Activated CD4-positive, alpha-beta T cell treated with anti-CD3 and anti-CD28 coated beads, Interleukin-2, amount 50 U/mL, for 1 hour (primary cell): ENCODE measurements around the gene PDIA4.
"Not testable (repeated sequence)": the region's sequence is repeated elsewhere in the genome, so short reads cannot be mapped to it uniquely, and the experiment has no call there.

Source experiments
- DNase-seq: peaks from one replicate; pipeline ENCODE4 v3.0.0-alpha.2; 2020

The PDIA4 gene

GRCh38 chr7:149031353-149031910 lies 3.1 kb upstream of the PDIA4 start:
- DNase-seq: no peak

GRCh38 chr7:149030439-149030838 lies 2.1 kb upstream of the PDIA4 start:
- DNase-seq: not testable (repeated sequence)

- DNase-seq: no peak
Observed at GRCh38 chr7:149027611-149028345, 527 bp downstream of the PDIA4 start.

- no peak for DNase-seq
Observed at GRCh38 chr7:149027055-149027454, 1.2 kb downstream of the PDIA4 start.

- no peak for DNase-seq
Observed at GRCh38 chr7:149023662-149024061, 4.6 kb downstream of the PDIA4 start.

- no peak for DNase-seq
Observed at GRCh38 chr7:149022756-149023360, 5.4 kb downstream of the PDIA4 start.

GRCh38 chr7:149021725-149022062 lies 6.6 kb downstream of the PDIA4 start:
- DNase-seq: no peak

GRCh38 chr7:149020483-149020882 lies 7.8 kb downstream of the PDIA4 start:
- no peak for DNase-seq

- no peak for DNase-seq
Observed at GRCh38 chr7:149016876-149017275, 11.4 kb downstream of the PDIA4 start.

GRCh38 chr7:149014309-149014708 lies 14.0 kb downstream of the PDIA4 start:
- DNase-seq: no peak

- DNase-seq: no peak
Observed at GRCh38 chr7:149013876-149014275, 14.4 kb downstream of the PDIA4 start.

- DNase-seq: not testable (repeated sequence)
Observed at GRCh38 chr7:149012730-149013129, 15.6 kb downstream of the PDIA4 start.

GRCh38 chr7:149011491-149011890 lies 16.8 kb downstream of the PDIA4 start:
- DNase-seq: no peak

- no peak for DNase-seq
Observed at GRCh38 chr7:149010451-149010850, 17.9 kb downstream of the PDIA4 start.

GRCh38 chr7:149009527-149009926 lies 18.8 kb downstream of the PDIA4 start:
- DNase-seq: no peak

- DNase-seq: no peak
Observed at GRCh38 chr7:149007611-149008010, 20.7 kb downstream of the PDIA4 start.

GRCh38 chr7:149007146-149007545 lies 21.2 kb downstream of the PDIA4 start:
- DNase-seq: no peak

- no peak for DNase-seq
Observed at GRCh38 chr7:149006345-149006725, 22.0 kb downstream of the PDIA4 start.

GRCh38 chr7:149005427-149006344 lies 22.6 kb downstream of the PDIA4 start:
- DNase-seq: peak; percentile 85

GRCh38 chr7:149004405-149005370 lies 23.6 kb downstream of the PDIA4 start:
- DNase-seq: no peak

GRCh38 chr7:149003560-149004305 lies 24.6 kb downstream of the PDIA4 start:
- no peak for DNase-seq
